HG03039 (cell line): ENCODE data around the gene POLR1B.
"Not testable (repeated sequence)": the region's sequence is repeated elsewhere in the genome, so short reads cannot be mapped to it uniquely, and the experiment has no call there.

Experiments used
- ATAC-seq: cut with Tn5 transposase; IDR thresholded peaks from one replicate; pipeline ENCODE4 v1.9.1; 2021; ENCODE audit warnings: mild to moderate bottlenecking, moderate library complexity; ENCODE audit not compliant: unreplicated experiment

POLR1B gene

DNA sequence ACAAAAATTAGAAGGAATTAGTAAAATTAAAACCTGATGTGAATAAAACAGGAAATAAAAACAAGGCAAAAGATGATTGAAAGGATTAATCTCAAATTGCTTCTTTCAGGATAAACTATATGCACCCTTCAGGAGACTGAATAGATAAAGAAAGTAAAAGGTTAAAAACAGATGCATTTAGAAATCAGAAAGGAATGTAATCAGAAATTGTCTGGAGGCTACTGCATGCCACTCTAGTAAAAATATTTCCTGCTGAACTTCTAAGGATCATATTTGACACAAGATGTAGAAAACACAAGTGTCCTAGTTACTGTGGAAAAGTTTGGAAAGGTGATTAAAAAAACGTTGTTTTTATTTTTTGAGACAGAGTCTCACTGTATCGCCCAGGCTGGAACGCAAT, 58.4 kb downstream of the POLR1B start:
- no peak for ATAC-seq

DNA sequence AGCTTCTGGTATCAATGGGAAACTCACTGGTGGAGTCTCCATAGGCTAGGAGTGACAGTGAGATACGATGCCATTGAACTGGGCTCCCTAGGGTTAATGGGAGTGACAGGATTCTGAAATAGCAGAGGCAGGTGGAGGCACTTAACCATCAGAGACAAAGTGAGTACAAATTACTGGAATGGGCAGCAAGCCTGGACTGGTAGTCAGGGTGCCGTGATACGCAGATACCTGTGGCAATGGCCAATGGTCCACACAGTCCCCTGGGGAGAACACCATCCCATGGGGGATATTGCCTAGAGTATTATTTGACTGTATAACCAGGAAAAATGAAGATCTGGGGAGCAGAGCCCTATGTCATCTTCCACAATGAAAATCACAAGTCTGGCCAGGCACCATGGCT, 59.5 kb downstream of the POLR1B start:
- ATAC-seq = no peak

DNA sequence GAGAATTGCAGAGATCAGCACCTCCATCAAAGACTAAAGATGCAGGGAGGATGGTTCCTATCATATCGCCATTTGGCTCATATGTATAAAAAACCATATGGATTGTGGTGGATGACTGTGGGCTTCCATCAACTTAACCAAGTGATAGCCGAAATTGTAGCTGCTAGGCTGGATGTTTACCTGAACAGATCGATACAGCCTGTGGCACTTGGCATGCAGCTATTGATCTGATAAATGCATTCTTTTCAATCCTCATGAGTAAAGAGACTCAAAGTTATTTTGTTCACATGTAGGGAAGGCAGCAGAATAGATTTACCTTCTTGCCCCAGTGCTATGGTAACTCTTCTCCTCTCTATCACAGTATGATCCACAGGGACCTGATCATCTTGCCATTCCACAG, 60.7 kb downstream of the POLR1B start:
- ATAC-seq = no peak

DNA sequence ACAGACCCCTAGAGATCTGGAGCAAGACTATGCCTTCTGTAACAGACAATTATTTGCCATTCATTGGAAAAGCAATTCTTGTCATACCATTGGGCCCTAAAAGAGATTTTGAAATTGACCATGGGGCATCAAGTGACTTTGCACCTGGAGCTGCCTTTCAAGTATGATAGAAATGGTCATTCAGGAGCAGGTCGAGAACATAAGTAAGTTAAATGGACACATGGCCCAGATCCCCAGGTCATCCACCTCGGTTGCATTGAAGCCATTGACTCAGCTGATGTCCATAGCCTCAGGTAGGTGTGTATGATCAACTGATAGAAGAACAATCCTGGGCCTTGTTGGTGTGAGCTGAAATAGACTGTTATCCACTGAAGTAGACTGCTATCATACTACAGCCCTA, 61.5 kb downstream of the POLR1B start:
- no peak for ATAC-seq

DNA sequence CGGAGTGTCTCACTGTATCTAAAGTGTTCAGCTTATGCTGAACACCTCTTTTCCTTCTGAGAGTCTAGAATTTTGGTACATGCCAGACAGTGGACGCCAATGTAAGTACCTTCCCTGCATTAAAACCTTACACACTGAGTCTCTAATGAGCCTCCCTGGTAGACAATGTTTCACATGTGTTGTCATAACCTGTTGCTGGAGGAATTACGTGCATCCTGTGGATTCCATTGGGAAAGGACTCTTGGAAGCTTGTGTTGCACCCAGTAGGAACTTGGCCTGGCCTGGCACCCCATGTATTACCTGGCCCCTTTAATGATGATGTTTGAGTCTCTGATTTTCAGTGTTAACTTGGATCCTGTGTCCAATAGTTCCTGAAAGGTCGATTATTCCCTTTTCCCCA, 62.7 kb downstream of the POLR1B start:
- no peak for ATAC-seq

DNA sequence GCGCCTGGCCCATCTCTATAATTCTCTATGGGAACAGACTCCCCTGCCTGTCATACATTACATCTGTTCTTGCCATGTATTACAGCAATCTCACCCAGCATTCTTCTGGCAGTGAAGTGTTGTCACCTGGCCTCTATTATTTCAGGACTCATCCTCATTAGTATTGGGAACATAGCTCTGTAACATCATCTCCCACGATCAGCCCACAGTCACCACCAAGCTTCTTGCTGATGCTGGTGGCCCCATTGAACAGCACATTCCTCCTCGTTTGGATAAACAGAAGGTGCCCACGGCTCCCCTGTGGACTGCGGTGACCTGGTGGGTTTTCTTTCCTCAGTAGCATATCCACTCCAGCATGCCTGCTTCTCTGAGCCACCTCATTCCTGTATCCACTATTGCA, 63.7 kb downstream of the POLR1B start:
- ATAC-seq = no peak

DNA sequence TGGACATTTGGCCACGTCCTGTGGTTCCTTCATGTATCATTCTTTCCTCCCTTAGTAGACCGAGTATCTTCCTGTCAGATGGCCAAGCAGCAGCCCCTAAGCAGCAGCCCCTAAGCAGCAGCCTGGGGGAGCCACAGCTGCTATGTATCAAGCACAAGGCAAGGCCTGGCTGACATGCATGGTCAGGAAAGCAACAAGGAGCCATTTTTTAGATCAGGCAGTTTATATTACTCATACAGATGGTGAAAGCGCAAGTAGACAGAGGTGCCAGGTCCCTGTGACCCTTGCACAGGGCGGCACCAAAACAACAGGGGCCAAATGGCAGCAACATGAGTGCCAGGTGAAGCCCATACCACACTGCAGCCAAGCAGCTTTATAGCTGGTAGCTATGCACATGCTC, 64.3 kb downstream of the POLR1B start:
- no peak for ATAC-seq

DNA sequence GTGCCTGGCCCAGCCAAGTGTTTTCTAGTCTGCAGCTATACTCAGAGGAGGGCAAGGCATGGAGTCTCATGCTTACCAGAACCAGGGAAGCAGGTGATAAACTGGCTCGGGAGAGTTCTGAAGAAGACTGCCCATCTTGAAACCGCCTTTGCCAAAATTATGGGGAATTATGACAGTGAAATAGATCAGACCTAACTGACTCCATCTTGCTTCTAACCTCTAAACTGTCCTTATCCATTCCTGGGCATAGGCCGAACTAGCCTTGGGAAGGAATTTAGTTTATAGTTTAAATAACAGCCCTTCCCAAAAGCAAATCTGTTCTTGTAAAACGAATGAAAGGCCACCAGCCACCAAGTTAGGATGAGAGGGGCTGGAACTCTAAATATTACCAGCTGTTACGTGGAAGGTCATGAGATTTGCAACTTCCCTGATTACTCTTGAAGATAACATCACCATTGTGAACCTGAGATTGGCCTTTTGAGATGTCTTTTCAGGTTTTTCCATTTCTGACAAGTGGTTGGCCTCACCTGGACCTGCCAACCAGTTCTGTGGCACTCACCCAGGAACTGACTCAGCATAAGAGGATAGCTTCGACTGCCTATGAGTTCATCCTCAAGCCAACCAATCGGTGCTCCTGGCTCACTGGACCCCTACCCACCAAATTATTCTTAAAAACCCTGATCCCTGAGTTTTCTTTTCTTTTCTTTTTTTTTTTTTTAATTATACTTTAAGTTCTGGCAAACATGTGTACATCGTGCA, 65.6 kb downstream of the POLR1B start:
- ATAC-seq = no peak

DNA sequence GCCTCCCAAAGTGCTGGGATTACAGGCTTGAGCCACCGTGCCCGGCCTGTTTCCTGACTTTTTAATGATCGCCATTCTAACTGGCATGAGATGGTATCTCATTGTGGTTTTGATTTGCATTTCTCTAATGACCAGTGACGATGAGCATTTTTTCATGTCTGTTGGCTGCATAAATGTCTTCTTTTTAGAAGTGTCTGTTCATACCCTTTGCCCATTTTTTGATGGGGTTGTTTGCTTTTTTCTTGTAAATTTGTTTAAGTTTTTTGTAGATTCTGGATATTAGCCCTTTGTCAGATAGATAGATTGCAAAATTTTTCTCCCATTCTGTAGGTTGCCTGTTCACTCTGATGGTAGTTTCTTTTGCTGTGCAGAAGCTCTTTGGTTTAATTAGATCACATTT, 67.1 kb downstream of the POLR1B start:
- ATAC-seq = not testable (repeated sequence)

DNA sequence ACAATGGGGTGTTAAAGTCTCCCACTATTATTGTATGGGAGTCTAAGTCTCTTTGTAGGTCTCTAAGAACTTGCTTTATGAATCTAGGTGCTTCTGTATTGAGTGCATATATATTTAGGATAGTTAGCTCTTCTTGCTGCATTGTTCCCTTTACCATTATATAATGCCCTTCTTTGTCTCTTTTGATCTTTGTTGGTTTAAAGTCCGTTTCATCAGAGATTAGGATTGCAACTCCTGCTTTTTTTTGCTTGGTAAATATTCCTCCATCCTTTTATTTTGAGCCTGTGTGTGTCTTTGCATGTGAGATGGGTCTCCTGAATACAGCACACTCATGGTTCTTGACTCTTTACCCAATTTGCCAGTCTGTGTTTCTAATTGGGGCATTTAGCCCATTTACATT, 70.0 kb downstream of the POLR1B start:
- not testable (repeated sequence) for ATAC-seq

DNA sequence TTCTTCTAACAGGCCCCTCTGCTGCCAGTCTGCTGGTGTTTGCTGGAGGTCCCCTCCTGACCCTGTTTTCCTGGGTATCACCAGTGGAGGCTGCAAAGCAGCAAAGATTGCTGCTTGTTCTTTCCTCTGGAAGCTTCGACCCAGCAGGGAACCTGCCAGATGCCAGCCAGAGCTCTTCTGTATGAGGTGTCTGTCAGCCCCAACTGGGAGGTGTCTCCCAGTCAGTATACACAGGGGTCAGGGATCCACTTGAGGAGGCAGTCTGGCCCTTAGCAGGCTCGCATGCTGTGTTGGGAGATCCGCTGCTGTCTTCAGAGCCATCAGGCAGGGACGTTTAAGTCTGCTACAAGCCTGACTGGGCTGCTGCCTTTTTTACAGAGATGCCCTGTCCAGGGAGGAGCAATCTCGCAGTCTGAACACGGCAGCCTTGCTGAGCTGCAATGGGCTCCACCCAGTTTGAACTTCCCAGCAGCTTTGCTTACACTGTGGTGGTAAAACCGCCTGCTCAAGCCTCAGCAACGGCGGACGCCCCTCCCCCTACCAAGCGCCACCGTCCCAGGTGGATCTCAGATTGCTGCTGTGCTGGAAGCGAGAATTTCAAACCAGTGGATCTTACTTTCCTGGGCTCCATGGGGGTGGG, 72.1 kb downstream of the POLR1B start:
- ATAC-seq = no peak

DNA sequence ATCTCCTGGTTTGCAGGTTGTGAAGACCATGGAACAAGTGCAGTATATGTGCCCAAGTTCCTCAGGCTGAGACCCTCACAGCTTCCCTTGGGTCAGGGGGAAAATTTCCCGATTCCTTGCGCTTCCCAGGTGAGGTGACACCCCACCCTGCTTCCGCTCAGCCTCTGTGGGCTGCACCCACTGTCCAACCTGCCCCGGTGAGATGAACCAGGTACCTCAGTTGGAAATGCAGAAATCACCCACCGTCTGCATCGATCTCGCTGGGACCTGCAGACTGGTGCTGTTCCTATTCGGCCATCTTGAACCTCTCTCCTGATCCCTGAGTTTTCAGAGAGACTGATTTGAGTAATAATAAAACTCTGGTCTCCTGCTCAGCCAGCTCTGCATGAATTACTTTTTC, 72.8 kb downstream of the POLR1B start:
- ATAC-seq = no peak

DNA sequence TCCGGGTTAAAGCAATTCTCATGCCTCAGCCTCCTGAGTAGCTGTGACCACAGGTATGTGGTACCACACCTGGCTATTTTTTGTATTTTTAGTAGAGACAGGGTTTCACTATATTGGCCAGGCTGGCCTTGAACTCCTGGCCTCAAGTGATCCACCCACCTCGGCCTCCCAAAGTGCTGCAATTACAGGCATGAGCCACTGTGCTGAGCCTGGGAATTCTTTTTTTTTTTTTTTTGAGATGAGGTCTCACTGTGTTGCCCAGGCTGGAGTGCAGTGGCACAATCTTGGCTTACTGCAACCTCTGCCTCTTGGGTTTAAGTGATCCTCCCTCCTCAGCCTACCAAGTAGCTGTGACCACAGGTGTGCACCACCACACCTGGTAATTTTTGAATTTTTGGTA, 73.5 kb downstream of the POLR1B start:
- ATAC-seq = not testable (repeated sequence)

DNA sequence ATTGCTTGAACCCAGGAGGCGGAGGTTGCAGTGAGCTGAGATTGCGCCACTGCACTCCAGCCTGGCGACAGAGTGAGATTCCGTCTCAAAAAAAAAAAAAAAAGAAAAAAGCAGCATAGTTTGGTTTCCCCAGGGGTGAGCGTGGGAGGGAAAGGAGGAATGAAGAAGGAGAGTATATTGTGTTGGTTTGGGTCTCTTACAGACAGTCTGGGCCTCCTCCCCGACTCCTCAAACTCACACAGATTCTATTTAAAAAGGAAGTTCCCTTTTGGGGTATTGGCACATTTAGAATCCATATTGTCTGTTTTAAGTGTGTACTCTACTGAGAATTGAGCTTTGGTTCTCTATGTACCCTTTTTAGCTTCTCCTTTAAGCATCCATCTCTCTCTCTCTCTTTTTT, 76.1 kb downstream of the POLR1B start:
- no peak for ATAC-seq

DNA sequence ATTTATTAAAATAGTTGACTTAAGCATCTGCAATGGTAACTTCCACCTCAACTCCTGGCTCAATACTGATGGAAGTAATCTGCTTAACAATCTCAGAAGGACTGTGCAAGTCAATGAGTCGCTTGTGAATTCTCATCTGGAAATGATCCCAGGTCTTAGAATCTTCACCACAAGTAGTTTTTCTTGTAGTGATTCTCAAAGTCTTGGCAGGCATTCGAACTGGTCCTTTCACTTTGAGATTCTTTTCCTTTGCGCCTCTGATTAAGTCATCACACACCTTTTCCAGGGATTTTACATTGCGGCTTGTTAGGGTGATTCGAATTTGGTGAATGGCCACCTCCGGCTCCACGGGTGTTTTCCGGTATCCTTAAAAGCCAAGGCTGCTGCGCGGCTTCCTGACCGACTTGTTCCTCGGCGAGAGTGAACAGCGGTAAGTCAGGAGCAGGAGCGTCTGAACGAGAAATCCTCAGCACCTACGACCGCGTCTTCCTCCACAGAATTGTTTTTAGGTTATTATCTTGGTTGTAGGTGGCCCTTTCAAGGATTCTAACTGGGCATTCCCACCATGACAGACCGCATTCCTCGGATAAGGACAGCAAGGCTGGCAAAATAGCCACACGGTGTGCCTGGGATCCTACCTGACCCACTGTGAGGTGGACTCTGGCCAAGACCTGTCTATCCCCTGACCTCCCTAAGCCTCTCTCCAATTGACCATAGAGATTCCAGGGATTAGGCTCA, 79.7 kb downstream of the POLR1B start:
- no peak for ATAC-seq

DNA sequence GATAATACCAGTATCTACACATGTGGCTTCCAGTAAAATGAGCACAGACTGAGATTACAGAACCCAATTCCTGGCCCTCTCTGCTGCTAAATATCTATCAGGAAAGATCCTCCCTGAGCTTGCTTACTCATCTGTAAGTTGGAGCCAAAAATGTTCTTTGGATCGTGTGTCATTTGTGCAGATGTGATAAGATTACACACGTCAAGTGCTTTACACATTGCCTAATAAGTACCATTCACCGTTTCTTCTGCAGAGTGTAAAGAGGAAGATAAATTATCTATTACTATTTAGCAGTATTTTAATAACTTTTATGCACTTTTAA, 80.2 kb downstream of the POLR1B start:
- no peak for ATAC-seq

DNA sequence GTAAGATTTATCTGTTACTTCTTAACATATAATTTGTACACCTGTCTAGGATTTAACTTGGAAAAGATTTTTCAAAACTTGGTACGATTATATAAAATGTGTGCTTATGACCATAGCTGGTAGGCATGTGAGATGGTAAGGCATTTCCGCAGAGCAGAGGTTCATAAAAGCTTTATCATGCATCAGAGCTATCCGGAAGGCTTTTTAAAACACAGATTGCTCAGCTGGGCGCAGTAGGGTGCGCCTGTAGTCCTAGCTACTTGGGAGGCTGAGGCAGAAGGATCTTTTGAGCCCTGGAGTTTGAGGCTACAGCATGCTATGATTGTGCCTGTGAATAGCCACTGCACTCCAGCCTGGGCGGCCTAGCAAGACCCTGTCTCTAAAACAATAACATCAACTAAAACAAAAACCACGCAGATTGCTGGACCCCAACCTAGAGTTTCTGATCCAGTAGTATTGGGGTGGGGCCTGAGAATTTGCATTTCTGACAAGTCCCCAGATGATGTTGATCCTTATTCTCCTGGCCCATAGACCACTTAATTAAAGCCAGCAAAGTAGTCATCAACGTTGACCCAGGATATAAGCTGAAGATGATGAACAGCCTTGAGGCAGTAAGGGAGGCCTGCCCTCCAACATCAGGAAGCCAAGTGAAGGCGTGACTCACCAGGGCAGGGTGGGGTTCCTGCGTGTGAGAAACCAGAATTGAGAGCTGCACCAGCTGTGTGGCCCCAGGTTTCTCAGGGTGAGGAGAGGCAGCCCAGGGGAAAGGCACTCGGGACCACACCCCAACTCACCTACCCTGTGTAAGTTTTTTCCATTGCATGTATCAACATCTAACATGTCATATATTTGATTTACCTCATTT, 81.9 kb downstream of the POLR1B start:
- ATAC-seq = peak; percentile 66

DNA sequence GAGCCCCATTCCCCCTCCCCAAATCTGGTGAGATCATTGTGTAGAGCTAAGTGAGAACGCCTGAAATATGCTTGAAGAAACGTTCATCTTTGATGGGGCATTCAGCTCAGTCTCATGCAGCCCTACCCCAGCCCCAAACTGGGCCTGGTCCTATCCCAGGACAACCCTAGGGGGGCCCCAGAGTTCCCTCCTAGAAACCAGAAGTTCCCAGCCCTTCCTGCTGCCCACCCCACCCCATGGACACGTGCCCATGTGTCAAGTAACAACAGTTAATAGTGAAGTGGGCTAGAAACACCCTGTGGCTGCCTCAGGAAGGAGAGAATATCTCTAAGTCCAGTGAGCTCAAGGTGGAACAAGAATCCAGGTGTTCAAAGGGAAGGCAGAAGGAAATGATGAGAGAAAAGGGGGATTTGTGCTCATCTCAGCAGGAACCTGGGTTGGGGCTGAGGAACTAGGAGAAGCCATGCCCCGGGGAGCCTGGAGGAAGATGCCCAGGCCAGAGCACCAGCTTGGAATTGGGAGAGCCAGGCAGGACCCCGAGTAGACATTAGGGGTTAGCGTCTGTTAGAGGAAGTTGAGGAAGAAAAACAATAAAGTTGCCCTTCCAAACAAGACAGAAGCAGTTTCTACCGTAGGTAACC, 83.3 kb downstream of the POLR1B start:
- no peak for ATAC-seq

DNA sequence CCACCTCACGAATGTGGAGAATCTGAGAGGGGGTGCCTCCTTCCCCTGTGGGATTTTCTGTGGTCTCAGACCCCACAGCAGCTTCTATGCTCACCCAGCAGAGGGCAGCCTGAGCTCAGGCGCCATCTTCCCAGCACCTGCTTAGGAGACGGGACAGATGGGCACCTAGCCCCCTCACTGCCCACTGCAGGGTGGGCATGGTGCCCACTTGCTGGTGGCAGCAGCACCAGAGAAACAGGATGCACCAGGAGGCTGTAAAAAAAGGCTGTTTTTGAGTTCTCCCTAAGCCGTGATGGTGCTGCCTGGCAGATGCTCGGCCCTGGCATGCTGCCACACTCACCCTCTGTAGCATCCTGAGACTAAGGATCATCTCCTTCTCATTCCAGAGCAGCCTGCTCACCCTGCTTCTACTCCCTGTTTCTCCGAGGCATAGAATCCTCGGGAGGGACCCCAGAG, 84.4 kb downstream of the POLR1B start:
- peak; percentile 46 for ATAC-seq
